NCI-H1436 (cell line): ENCODE results near the gene GJA3.
"Not testable (repeated sequence)": the region's sequence is repeated elsewhere in the genome, so short reads cannot be mapped to it uniquely, and the experiment has no call there.

Experiments used
- DNase-seq: peaks from one replicate; lab custom pipeline; 2025; lab: John Stamatoyannopoulos, UW

Gene GJA3

DNA sequence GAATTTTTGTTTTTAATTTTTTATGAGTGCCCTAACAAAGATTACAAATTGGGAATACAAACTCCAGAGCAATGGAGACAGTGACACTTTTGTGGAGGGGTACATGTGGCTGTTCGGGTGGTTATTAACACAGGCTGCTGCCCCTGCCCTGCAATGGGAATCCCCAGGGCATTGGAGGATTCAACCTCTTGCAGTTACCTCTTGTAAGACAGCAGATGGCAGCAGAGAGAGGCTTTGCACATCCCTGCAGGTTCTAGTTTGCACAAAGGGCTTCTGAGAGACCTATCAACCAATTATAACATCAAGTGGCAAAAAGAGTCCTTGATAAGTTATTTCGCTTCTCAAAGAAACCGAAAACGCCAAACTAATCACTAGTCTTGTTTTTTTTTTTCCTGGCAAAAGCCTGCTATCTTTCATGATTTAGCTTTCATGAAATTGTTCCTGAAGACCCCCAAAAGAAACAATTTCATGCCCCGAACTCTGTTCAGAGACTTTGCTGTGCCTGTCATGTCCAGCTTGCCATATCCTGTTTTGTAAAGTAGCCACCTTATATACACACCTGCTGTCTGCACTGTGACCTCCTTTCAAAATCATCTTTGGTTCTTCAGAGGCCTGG, 21.5 kb upstream of the GJA3 start:
- DNase-seq, result peak; percentile 56

- DNase-seq, result no peak
These were observed 20.3 kb upstream of the GJA3 start for GRCh38 chr13:20181188-20181587.

- DNase-seq, result no peak
These were observed 17.3 kb upstream of the GJA3 start for GRCh38 chr13:20178156-20178555.

- DNase-seq, result no peak
These were observed 16.4 kb upstream of the GJA3 start for GRCh38 chr13:20177049-20177831.

- no peak for DNase-seq
These were observed 15.2 kb upstream of the GJA3 start for GRCh38 chr13:20175907-20176652.

GRCh38 chr13:20175406-20175794, 14.5 kb upstream of the GJA3 start:
- DNase-seq, result no peak

DNA sequence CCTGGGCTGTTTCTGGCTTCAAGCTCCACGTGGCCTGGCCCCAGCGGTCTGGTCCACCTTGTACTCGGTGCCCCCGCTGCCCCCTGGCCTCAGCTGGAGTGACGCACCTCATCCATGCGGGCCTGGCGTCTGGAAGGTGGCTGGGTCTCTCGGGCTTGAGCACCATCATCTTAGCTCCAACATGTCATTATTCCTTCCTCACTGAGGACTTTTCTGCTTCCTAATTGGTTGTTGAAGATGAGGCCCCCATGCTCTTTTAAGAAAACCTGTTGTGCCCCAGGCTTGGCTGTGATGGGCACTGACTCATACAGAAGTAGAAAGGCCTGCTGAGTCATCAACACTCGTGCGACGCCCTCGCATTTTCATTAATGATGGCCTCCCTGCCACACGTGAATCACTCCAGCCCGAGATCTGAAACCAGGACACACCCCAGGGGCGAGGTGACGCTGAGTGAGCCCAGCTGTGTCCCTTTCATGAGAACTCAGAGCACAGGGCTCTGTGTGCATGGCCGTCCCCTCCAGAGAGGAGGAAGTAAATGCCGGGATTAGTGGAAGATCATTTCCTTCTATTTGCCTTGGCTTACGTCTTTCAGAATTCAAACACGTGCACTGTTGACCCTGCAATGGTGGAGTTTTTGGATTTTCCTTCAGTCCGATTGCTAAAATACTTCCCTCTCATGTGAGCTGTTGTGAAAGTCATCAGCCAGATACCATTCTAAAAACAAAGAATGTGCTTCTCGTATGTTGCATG, 14.0 kb upstream of the GJA3 start:
- no peak for DNase-seq

DNA sequence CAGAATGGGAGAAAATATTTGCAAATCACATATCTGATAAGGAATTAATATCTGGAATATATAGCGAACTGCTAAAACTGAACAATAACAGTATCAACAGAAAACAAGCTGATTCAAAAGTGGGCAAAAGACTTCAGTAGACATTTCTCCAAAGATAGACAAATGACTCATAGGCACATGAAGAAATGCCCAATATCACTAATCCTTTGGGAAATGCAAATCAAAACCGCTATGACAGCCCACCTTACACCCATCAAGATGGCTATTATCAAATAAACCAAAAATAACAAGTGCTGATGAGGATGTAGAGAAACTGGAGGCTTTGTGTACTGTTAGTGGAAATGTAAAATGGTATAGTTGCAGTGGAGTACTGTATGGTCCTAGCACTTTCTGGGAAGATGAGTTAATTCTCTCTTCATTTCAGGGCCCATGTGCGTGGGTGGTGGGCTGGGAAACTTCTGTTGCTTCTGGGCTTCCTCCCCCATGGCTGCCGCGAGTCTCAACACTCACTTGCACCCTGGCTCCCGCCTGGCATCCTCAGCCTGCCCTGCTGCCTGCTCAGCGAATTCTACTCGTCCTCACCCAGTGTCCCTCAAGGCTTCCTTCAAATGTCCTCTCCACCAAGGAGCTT, 12.4 kb upstream of the GJA3 start:
- DNase-seq, result no peak

DNA sequence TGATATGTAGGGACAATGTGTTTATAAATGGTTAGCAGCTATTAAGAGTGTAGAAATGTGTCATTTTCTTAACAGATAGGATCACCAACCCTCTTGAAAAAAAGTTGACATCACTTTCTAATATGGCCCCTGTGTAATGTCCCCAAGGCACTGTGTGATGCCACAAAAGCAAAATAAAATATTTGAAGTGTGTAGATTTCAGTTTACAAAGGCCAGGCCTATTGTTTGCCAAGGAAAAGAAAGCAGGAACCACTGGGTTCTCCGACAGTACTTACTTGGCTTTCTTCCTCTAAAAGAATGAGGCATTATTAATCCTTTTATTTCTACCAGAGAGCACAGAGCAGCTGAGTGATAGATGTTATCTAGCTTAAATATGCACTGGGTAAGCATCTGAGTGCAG, 10.5 kb upstream of the GJA3 start:
- no peak for DNase-seq

- no peak for DNase-seq
These were observed 10.1 kb upstream of the GJA3 start for GRCh38 chr13:20170921-20171320.

GRCh38 chr13:20168396-20168795, 7.5 kb upstream of the GJA3 start:
- DNase-seq, result no peak

DNA sequence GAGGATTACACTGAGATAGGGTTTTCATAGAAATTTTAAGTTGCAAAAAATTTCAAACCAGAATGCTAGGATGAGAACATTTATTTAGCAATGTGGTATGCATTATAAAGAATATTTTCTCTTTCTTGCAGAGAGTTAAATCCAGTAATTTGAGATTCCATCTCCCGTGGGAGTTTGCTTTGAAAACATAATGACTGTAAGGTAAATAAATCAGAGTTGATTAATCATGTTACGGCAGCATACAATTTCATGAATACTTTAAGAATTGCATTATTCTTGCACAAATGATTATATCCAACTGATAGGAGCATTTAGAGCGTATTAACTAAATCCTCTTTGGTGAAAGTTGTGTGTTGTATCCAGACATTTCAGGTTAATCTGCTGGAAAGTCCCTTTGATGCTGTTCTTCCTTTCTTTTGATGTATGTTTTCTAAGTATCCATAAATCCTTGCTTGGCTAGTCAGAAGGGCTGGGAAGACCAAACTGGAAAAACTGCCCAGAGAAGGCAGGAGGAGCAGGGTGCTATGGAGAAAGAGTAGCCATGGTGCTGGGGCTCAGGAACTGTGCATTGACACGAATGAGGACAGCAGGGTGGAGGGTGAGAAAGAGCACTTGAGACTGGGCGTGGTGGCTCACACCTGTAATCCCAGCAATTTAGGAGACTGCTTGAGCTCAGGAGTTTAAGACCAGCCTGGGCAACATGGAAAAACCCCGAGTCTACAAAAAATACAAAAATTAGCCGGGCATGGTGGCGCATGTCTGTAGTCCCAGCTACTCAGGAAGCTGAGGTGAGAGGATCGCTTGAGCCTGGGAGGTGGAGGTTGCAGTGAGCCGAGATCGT, 4.8 kb upstream of the GJA3 start:
- no peak for DNase-seq

DNA sequence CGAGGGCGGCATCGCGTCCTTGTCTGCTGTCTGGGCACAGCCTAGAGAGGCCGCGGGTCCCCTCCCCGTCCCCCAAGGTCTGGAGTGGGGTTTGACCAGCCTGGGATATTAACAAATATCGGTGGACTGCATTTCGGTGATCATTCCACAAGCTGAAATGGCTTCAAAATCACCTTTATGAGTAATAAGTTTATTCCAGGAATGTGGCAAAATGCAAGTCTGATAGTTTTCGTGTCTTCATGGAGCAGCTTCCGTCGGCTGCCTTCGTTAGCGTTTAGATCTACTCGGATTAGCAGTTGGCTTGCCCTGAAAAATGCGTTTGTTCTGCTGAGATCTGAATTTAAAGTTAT, 1.1 kb upstream of the GJA3 start:
- no peak for DNase-seq

- no peak for DNase-seq
These were observed 561 bp upstream of the GJA3 start for GRCh38 chr13:20161275-20161950.

DNA sequence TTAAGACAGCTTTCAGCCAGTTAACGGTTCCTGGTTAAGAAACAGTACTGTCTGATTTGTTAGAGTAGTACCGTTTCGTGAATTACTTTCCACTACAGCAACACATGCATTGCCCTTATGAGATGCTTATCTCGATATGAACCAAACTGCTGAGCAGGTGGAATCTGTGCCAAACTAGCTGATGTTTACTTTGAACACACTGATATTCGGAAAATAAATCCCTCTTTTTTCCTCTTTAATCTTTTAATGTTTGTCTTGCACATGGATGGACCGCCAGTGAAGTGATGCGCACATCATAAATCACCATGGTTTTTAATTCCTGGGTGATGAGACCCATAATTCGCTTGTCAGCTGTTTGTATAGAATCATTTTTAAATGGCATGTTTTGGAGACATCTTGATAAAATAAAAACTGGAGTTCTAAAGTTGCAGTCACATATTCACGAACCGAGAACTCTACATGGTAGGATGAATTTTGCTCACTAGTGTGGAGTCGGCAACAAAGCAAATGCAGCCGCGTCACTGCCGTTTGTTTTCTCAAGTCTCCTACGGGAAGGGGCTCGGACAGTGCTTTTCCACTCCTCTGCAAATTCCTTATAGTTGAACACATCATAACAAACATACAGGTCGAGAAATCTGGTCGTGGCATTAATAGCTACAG, 1.1 kb downstream of the GJA3 start:
- no peak for DNase-seq

GRCh38 chr13:20157151-20157796, 3.6 kb downstream of the GJA3 start:
- no peak for DNase-seq

GRCh38 chr13:20156702-20157101, 4.2 kb downstream of the GJA3 start:
- no peak for DNase-seq

- not testable (repeated sequence) for DNase-seq
These were observed 7.6 kb downstream of the GJA3 start for GRCh38 chr13:20153290-20153689.

GRCh38 chr13:20151612-20152011, 9.2 kb downstream of the GJA3 start:
- DNase-seq, result no peak
